Thoracic aorta (tissue), 2 donors: ENCODE measurements around the gene ARL10. TPM values are rescaled to one million over a fixed set of nuclear protein-coding genes. Genes with fewer than 3 reads are reported as not detected.

ENCODE experiments used
- ATAC-seq: fragments of 150-250 bp; one replicate; pipeline ENCODE4 v1.8.0; 2017; ENCODE audit warnings: low read depth; ENCODE audit not compliant: insufficient number of reproducible peaks, low FRiP score
- DNase-seq: peaks from one replicate; pipeline ENCODE4 v3.0.0-alpha.2; 2020; ENCODE audit warnings: low spot score
- H3K27ac ChIP-seq, 2 donors: fragments of 200-600 bp; sonication (generic); 1 replicate in 1 of 2; 2 replicates in 1 of 2; pipeline ENCODE4 v1.5.1; 2016; ENCODE audit warnings: mild to moderate bottlenecking in 2 of 2, moderate library complexity in 2 of 2
- H3K27me3 ChIP-seq: fragments of 200-600 bp; sonication (generic); replicated peaks from 2 replicates; pipeline ENCODE4 v1.6.0; 2016; ENCODE audit warnings: mild to moderate bottlenecking; ENCODE audit not compliant: insufficient read depth
- H3K36me3 ChIP-seq: fragments of 200-600 bp; sonication (generic); one replicate; pipeline ENCODE4 v1.5.1; 2016
- H3K4me1 ChIP-seq, 2 donors: fragments of 200-600 bp; sonication (generic); 1 replicate in 1 of 2; 2 replicates in 1 of 2; pipeline versions ENCODE4 v1.5.1 to v1.6.0; 2016; ENCODE audit warnings: low read depth in 2 of 2, mild to moderate bottlenecking in 1 of 2; ENCODE audit not compliant: control insufficient read depth in 1 of 2
- H3K4me3 ChIP-seq: fragments of 200-600 bp; sonication (generic); 2 replicates; pipeline ENCODE4 v1.5.1; 2016; ENCODE audit warnings: mild to moderate bottlenecking
- H3K9me3 ChIP-seq: fragments of 200-600 bp; sonication (generic); 2 replicates; pipeline ENCODE4 v1.5.1; 2016
- CTCF ChIP-seq: fragments of 200-600 bp; sonication (generic); IDR thresholded peaks from one replicate; pipeline ENCODE4 v1.5.1; 2019; ENCODE audit warnings: antibody characterized with exemption
- total RNA-seq, 2 donors: library from RNA; depleted of rRNA; stranded (reverse); fragments of >200 nt; gene quantifications; one replicate each; pipeline versions ENCODE4 v1.1.0 to v1.2.3, GENCODE V29; 2016

ARL10 gene
- total RNA-seq, 2 donors from 2014 or later, result 10.4 to 14.8 TPM

- TF ChIP-seq CTCF, result no peak
- H3K4me3 ChIP-seq, result no peak overlapping the region
- no peaks in the 10 kb centered on the region for H3K9me3 ChIP-seq
- H3K4me1 ChIP-seq, result peaks cover 12 to 28% of the 10 kb centered on the region in 2 donors
- ATAC-seq (no peak), DNase-seq (no peak)
- H3K27me3 ChIP-seq, result no peaks in the 10 kb centered on the region
- no peak overlapping the region for H3K27ac ChIP-seq
- peaks cover 12% of the 10 kb centered on the region for H3K36me3 ChIP-seq
These were observed 21.2 kb downstream of the ARL10 start for GRCh38 chr5:176386491-176386890.

GRCh38 chr5:176387384-176387925 is 22.2 kb downstream of the ARL10 start:
- Histone ChIP-seq H3K36me3 (peaks cover 22% of the 10 kb centered on the region), H3K27ac (no peak overlapping the region), H3K27me3 (no peaks in the 10 kb centered on the region), H3K4me1 (peaks cover 9 to 20% of the 10 kb centered on the region in 2 donors), H3K9me3 (no peaks in the 10 kb centered on the region), H3K4me3 (peak overlapping the region; percentile 88)
- DNase-seq, result no peak
- TF ChIP-seq CTCF, result no peak
- no peak for ATAC-seq

GRCh38 chr5:176388003-176388443 is 22.7 kb downstream of the ARL10 start:
- Histone ChIP-seq H3K36me3 (peaks cover 27% of the 10 kb centered on the region), H3K9me3 (no peaks in the 10 kb centered on the region), H3K4me1 (peaks cover 9 to 20% of the 10 kb centered on the region in 2 donors), H3K27ac (no peak overlapping the region), H3K4me3 (peak overlapping the region; percentile 88), H3K27me3 (no peaks in the 10 kb centered on the region)
- ATAC-seq (no peak), DNase-seq (no peak)
- no peak for TF ChIP-seq CTCF

DNA sequence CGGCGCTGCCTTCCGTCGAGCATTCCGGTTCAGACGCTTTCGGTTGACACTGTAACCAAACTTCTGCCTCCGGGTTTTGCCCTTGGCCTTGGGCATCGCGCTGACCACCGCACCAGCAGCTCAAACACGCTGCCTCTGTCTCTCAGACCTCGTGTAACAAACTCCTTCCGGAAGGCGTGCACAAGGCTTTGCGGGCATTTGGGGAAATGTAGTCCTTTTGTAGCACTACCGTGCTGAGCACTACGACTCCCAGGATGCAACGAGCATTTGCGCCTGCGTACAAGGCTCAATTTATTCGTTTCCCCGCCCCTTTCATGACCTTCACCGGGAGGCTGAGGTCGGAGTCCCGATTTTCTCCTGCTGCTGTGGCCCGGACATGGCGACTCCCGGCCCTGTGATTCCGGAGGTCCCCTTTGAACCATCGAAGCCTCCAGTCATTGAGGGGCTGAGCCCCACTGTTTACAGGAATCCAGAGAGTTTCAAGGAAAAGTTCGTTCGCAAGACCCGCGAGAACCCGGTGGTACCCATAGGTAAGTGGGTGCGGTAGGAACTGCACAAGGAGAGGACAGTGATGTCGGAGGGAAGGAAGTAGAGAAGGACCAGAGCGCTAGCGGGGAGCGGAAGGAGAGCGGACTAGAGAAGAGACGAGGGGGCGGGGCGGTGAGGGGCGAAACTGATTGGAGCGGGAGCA is 23.3 kb downstream of the ARL10 start, which contains the start of the genes HIGD2A and NOP16:
TSS of gene HIGD2A (plus strand) at position 308 of the 691 bp plus-strand sequence. CDS start at position 377, 69 bp downstream.
TSS of gene NOP16 (minus strand) at position 155 of the 691 bp plus-strand sequence. CDS start at position 96, 59 bp downstream.
- no peaks in the 10 kb centered on the region for H3K27me3 ChIP-seq
- DNase-seq (peak; percentile 99), ATAC-seq (peak; percentile 99)
- TF ChIP-seq CTCF, result no peak
- peaks cover 27% of the 10 kb centered on the region for H3K36me3 ChIP-seq
- peak within 1 kb of the TSS; percentile 93 to 95 for H3K27ac ChIP-seq
- peak within 1 kb of the TSS; percentile 88 for H3K4me3 ChIP-seq
- no peaks in the 10 kb centered on the region for H3K9me3 ChIP-seq
- H3K4me1 ChIP-seq, result peaks cover 9 to 20% of the 10 kb centered on the region in 2 donors
